CD14-positive monocyte (primary cell): Measurements from ENCODE around the gene GPD1L. TPM values are rescaled to one million over a fixed set of nuclear protein-coding genes. Genes with fewer than 3 reads are reported as not detected.

Source experiments
- DNase-seq, 3 donors: peaks; one replicate each; pipeline ENCODE4 v3.0.0-alpha.2; 2011 to 2022
- H2AFZ ChIP-seq: 2 replicates; pipeline ENCODE4 v1.6.0; 2012; ENCODE audit warnings: mild to moderate bottlenecking, low read depth, low read length, inconsistent platforms; ENCODE audit not compliant: insufficient read depth, poor library complexity, severe bottlenecking
- H3K27ac ChIP-seq, 2 donors: 1 replicate in 1 of 2; 2 replicates in 1 of 2; pipeline ENCODE4 v1.5.1; 2012 to 2013; ENCODE audit warnings: low read length in 2 of 2, control low read depth in 1 of 2, inconsistent platforms in 1 of 2, low read depth in 1 of 2, mild to moderate bottlenecking in 1 of 2
- H3K27me3 ChIP-seq, 2 donors: one replicate each; pipeline versions ENCODE4 v1.6.0 to v1.6.1; 2011 to 2013; ENCODE audit warnings: low read length in 2 of 2; ENCODE audit not compliant: control insufficient read depth in 2 of 2, insufficient read depth in 2 of 2
- H3K36me3 ChIP-seq, 2 donors: replicated peaks in 1 of 2; 1 replicate in 1 of 2; 2 replicates in 1 of 2; pipeline versions ENCODE4 v1.5.1 to v1.6.1; 2012 to 2013; ENCODE audit warnings: low read length in 2 of 2, control low read depth in 1 of 2, inconsistent platforms in 1 of 2, mild to moderate bottlenecking in 1 of 2; ENCODE audit not compliant: insufficient read depth in 2 of 2, control insufficient read depth in 1 of 2
- H3K4me1 ChIP-seq, 2 donors: 1 replicate in 1 of 2; 2 replicates in 1 of 2; pipeline versions ENCODE4 v1.5.1 to v1.6.1; 2012 to 2013; ENCODE audit warnings: low read length in 2 of 2, control low read depth in 1 of 2, inconsistent platforms in 1 of 2, mild to moderate bottlenecking in 1 of 2, moderate library complexity in 1 of 2; ENCODE audit not compliant: insufficient read depth in 2 of 2, control insufficient read depth in 1 of 2
- H3K4me2 ChIP-seq: replicated peaks from 2 replicates; pipeline ENCODE3; 2012; ENCODE audit warnings: low read length, moderate library complexity, mild to moderate bottlenecking; ENCODE audit not compliant: poor library complexity, severe bottlenecking; ENCODE audit errors: extremely low read depth
- H3K4me3 ChIP-seq, 3 experiments: fragments of 200-600 bp in 1 of 3; sonication (generic) in 1 of 3; replicated peaks in 1 of 3; 1 replicate in 2 of 3; 2 replicates in 1 of 3; pipeline ENCODE4 v1.5.1; 2011 to 2013; ENCODE audit warnings: low read length in 3 of 3, mild to moderate bottlenecking in 3 of 3, control low read depth in 2 of 3, low read depth in 2 of 3, inconsistent platforms in 1 of 3, moderate library complexity in 1 of 3
- H3K79me2 ChIP-seq: 2 replicates; pipeline ENCODE4 v1.6.0; 2012; ENCODE audit warnings: mild to moderate bottlenecking, control low read depth, inconsistent platforms, low read length, moderate library complexity; ENCODE audit not compliant: insufficient read depth
- H3K9ac ChIP-seq: 2 replicates; pipeline ENCODE4 v1.6.0; 2017; ENCODE audit warnings: low read length, mild to moderate bottlenecking; ENCODE audit not compliant: insufficient read depth, poor library complexity, severe bottlenecking
- H3K9me3 ChIP-seq, 2 donors: replicated peaks in 1 of 2; 1 replicate in 1 of 2; 2 replicates in 1 of 2; pipeline versions ENCODE4 v1.5.1 to v1.6.1; 2012 to 2013; ENCODE audit warnings: low read length in 2 of 2, control low read depth in 1 of 2; ENCODE audit not compliant: control insufficient read depth in 1 of 2, insufficient read depth in 1 of 2
- H4K20me1 ChIP-seq: 2 replicates; pipeline ENCODE4 v1.6.0; 2012; ENCODE audit warnings: mild to moderate bottlenecking, low read length, control low read depth, moderate library complexity; ENCODE audit not compliant: insufficient read depth
- H3K27ac Mint-ChIP-seq, 7 donors: one replicate each; pipeline ENCODE4 v1.8.0; 2020; ENCODE audit warnings: mild to moderate bottlenecking in 7 of 7, mixed read lengths in 7 of 7, moderate library complexity in 6 of 7, inconsistent platforms in 2 of 7
- H3K27me3 Mint-ChIP-seq, 3 donors: one replicate each; pipeline ENCODE4 v1.8.0; 2021 to 2022; ENCODE audit warnings: low read depth in 3 of 3, mild to moderate bottlenecking in 3 of 3, mixed read lengths in 3 of 3, moderate library complexity in 3 of 3, inconsistent platforms in 1 of 3
- H3K36me3 Mint-ChIP-seq, 2 donors: one replicate each; pipeline ENCODE4 v1.8.0; 2020; ENCODE audit warnings: mixed read lengths in 2 of 2, inconsistent platforms in 1 of 2, mild to moderate bottlenecking in 1 of 2
- H3K4me1 Mint-ChIP-seq: one replicate; pipeline ENCODE4 v1.8.0; 2020; ENCODE audit warnings: mild to moderate bottlenecking, mixed read lengths
- H3K4me3 Mint-ChIP-seq, 2 donors: one replicate each; pipeline ENCODE4 v1.8.0; 2020; ENCODE audit warnings: mild to moderate bottlenecking in 2 of 2, mixed read lengths in 2 of 2, moderate library complexity in 1 of 2
- H3K9me3 Mint-ChIP-seq, 7 donors: one replicate each; pipeline ENCODE4 v1.8.0; 2020 to 2022; ENCODE audit warnings: mixed read lengths in 7 of 7, mild to moderate bottlenecking in 6 of 7, moderate library complexity in 6 of 7, inconsistent platforms in 2 of 7
- WGBS: methylation state at CpG from one replicate; pipeline ENCODE4 v1.1.5; 2013; ENCODE audit warnings: missing lambda C conversion rate; ENCODE audit not compliant: insufficient coverage; 5-methylcytosine and 5-hydroxymethylcytosine counted together
- intact Hi-C, 2 donors: fragments of 100-400 bp; cut with micrococcal nuclease; formaldehyde crosslinking; loops; one replicate each; pipeline versions ENCODE4 v1.15.0 to v1.15.1; 2023
- polyA plus RNA-seq, 3 donors: library from polyadenylated mRNA; depleted of rRNA in 1 of 3; unstranded in 2 of 3; stranded (reverse) in 1 of 3; fragments of 300-500 nt in 2 of 3; fragments of >200 nt in 1 of 3; fragmentation: Illumina TruSeq in 2 of 3; gene quantifications; 1 replicate in 2 of 3; 2 replicates in 1 of 3; pipeline ENCODE4 v1.2.3, GENCODE V29; 2012 to 2021
- TF ChIP-seq, protein P1 (sequence below): fragments of 200-600 bp; IDR thresholded peaks from one replicate; pipeline ENCODE4 v1.8.0; 2022; ENCODE audit warnings: antibody characterized with exemption, mild to moderate bottlenecking

The GPD1L gene
- polyA plus RNA-seq, 3 donors, result 4.9 to 11.8 (median 10.2) TPM

GRCh38 chr3:32217339-32217738, 110.9 kb downstream of the GPD1L start:
- Mint-ChIP-seq H3K36me3 (no peaks in the 10 kb centered on the region), H3K4me3 (no peak overlapping the region), H3K27me3 (no peaks in the 10 kb centered on the region), H3K27ac (no peak overlapping the region), H3K9me3 (peaks cover 2 to 12% (median 7%) of the 10 kb centered on the region in 7 donors), H3K4me1 (no peaks in the 10 kb centered on the region)
- DNase-seq, result no peak
- no peaks in the 10 kb centered on the region for H3K79me2 ChIP-seq
- intact Hi-C loops, result no loop called here
- H3K27me3 ChIP-seq, result no peaks in the 10 kb centered on the region
- 83% methylated on average over 1 of the region's 2 CpGs for WGBS
- no peaks in the 10 kb centered on the region for H3K4me1 ChIP-seq
- no peak overlapping the region for H3K4me2 ChIP-seq
- no peak overlapping the region for H3K4me3 ChIP-seq
- H2AFZ ChIP-seq, result no peak overlapping the region
- TF ChIP-seq, protein P1, sequence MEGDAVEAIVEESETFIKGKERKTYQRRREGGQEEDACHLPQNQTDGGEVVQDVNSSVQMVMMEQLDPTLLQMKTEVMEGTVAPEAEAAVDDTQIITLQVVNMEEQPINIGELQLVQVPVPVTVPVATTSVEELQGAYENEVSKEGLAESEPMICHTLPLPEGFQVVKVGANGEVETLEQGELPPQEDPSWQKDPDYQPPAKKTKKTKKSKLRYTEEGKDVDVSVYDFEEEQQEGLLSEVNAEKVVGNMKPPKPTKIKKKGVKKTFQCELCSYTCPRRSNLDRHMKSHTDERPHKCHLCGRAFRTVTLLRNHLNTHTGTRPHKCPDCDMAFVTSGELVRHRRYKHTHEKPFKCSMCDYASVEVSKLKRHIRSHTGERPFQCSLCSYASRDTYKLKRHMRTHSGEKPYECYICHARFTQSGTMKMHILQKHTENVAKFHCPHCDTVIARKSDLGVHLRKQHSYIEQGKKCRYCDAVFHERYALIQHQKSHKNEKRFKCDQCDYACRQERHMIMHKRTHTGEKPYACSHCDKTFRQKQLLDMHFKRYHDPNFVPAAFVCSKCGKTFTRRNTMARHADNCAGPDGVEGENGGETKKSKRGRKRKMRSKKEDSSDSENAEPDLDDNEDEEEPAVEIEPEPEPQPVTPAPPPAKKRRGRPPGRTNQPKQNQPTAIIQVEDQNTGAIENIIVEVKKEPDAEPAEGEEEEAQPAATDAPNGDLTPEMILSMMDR, result no peak
- no peaks in the 10 kb centered on the region for H4K20me1 ChIP-seq
- H3K9ac ChIP-seq, result no peak overlapping the region
- H3K9me3 ChIP-seq, result peaks cover 7% of the 10 kb centered on the region in 2 donors
- H3K27ac ChIP-seq, result no peak overlapping the region
- no peaks in the 10 kb centered on the region for H3K36me3 ChIP-seq

Other genes starting within 250 kb of the GPD1L start
- under 1 TPM in 1 of 3 donors, not detected in 2; 0.03 TPM for gene OSBPL10, start 125.4 kb upstream of the GPD1L start, polyA plus RNA-seq
- gene ZNF860, start 124.9 kb upstream of the GPD1L start, polyA plus RNA-seq, result not detected
- gene CMTM8, start 132.1 kb downstream of the GPD1L start, polyA plus RNA-seq, result 1 to 10 TPM in 1 of 3 donors, under 1 TPM in 2; 0.46 to 2.5 (median 0.94) TPM